KBM-7 (cell line): ENCODE data around the gene KCNAB2.

Experiments used
- DNase-seq: peaks from one replicate; pipeline ENCODE4 v3.0.0-alpha.2; 2015
- in situ Hi-C: fragments of 300-500 bp; cut with MboI; formaldehyde crosslinking; loops from 2 replicates; pipeline ENCODE4 v1.14.3; 2020; ENCODE audit warnings: low sequenced_read_pairs, low pct_unique_long_range_greater_than_20kb, mixed read lengths

The KCNAB2 gene

GRCh38 chr1:6101826-6102531, 56.3 kb downstream of the KCNAB2 start:
- peak; percentile 15 for DNase-seq
- in situ Hi-C loops, result no loop called here

GRCh38 chr1:6102532-6102845, 56.8 kb downstream of the KCNAB2 start:
- no peak for DNase-seq
- in situ Hi-C loops, result no loop called here

- in situ Hi-C loops, result no loop called here
- DNase-seq, result no peak
Observed at GRCh38 chr1:6103111-6103853, 57.6 kb downstream of the KCNAB2 start.

- no peak for DNase-seq
- in situ Hi-C loops, result no loop called here
Observed at GRCh38 chr1:6103854-6104530, 58.3 kb downstream of the KCNAB2 start.

- DNase-seq, result no peak
- in situ Hi-C loops, result no loop called here
Observed at GRCh38 chr1:6104631-6105030, 58.9 kb downstream of the KCNAB2 start.

GRCh38 chr1:6105218-6105679, 59.6 kb downstream of the KCNAB2 start:
- in situ Hi-C loops, result no loop called here
- DNase-seq, result no peak

- no peak for DNase-seq
- in situ Hi-C loops, result no loop called here
Observed at GRCh38 chr1:6105763-6106162, 60.1 kb downstream of the KCNAB2 start.

GRCh38 chr1:6106321-6106731, 60.6 kb downstream of the KCNAB2 start:
- no peak for DNase-seq
- in situ Hi-C loops, result no loop called here

GRCh38 chr1:6106977-6107376, 61.3 kb downstream of the KCNAB2 start:
- in situ Hi-C loops, result no loop called here
- DNase-seq, result no peak

- in situ Hi-C loops, result no loop called here
- DNase-seq, result no peak
Observed at GRCh38 chr1:6107409-6108356, 62.0 kb downstream of the KCNAB2 start.

- in situ Hi-C loops, result no loop called here
- no peak for DNase-seq
Observed at GRCh38 chr1:6108476-6108875, 62.8 kb downstream of the KCNAB2 start.

GRCh38 chr1:6108937-6109614, 63.4 kb downstream of the KCNAB2 start:
- in situ Hi-C loops, result no loop called here
- peak; percentile 73 for DNase-seq

- DNase-seq, result no peak
- in situ Hi-C loops, result no loop called here
Observed at GRCh38 chr1:6109688-6110087, 64.0 kb downstream of the KCNAB2 start.

- no peak for DNase-seq
- in situ Hi-C loops, result no loop called here
Observed at GRCh38 chr1:6110326-6110725, 64.6 kb downstream of the KCNAB2 start.

GRCh38 chr1:6111571-6111970, 65.9 kb downstream of the KCNAB2 start:
- DNase-seq, result no peak
- in situ Hi-C loops, result no loop called here

GRCh38 chr1:6111991-6112689, 66.5 kb downstream of the KCNAB2 start:
- DNase-seq, result no peak
- in situ Hi-C loops, result no loop called here

GRCh38 chr1:6112690-6113005, 67.0 kb downstream of the KCNAB2 start:
- no peak for DNase-seq
- in situ Hi-C loops, result no loop called here

GRCh38 chr1:6113116-6113515, 67.4 kb downstream of the KCNAB2 start:
- in situ Hi-C loops, result no loop called here
- DNase-seq, result no peak
